Liver (tissue), 9 donors: ENCODE results near the gene IL17A. TPM values are rescaled to one million over a fixed set of nuclear protein-coding genes. Genes with fewer than 3 reads are reported as not detected.

Experiments used
- DNase-seq: peaks from one replicate; pipeline ENCODE4 v3.0.0-alpha.2; 2017; ENCODE audit warnings: low spot score
- H3K27ac ChIP-seq, 2 donors: one replicate each; pipeline ENCODE4 v1.7.0; 2013; ENCODE audit warnings: inconsistent platforms in 2 of 2, low read length in 2 of 2, control low read depth in 1 of 2, low read depth in 1 of 2, mild to moderate bottlenecking in 1 of 2
- H3K27me3 ChIP-seq, 4 donors: one replicate each; pipeline versions ENCODE4 v1.6.1 to v1.7.0; 2013; ENCODE audit warnings: low read length in 3 of 4, inconsistent platforms in 1 of 4, mild to moderate bottlenecking in 1 of 4, moderate library complexity in 1 of 4; ENCODE audit not compliant: control insufficient read depth in 4 of 4, insufficient read depth in 4 of 4
- H3K36me3 ChIP-seq, 4 donors: one replicate each; pipeline versions ENCODE4 v1.6.1 to v1.7.0; 2013; ENCODE audit warnings: low read length in 3 of 4, mild to moderate bottlenecking in 3 of 4, low read depth in 1 of 4, moderate library complexity in 1 of 4; ENCODE audit not compliant: control insufficient read depth in 4 of 4, insufficient read depth in 3 of 4
- H3K4me1 ChIP-seq, 4 donors: one replicate each; pipeline versions ENCODE4 v1.6.1 to v1.7.0; 2013; ENCODE audit warnings: low read length in 3 of 4, mild to moderate bottlenecking in 3 of 4, moderate library complexity in 1 of 4; ENCODE audit not compliant: control insufficient read depth in 4 of 4, insufficient read depth in 4 of 4
- H3K4me3 ChIP-seq, 3 donors: one replicate each; pipeline versions ENCODE4 v1.6.1 to v1.7.0; 2013; ENCODE audit warnings: low read length in 3 of 3, control low read depth in 1 of 3, low read depth in 1 of 3, mild to moderate bottlenecking in 1 of 3
- H3K9ac ChIP-seq, 2 donors: one replicate each; pipeline ENCODE4 v1.7.0; 2013; ENCODE audit warnings: low read length in 2 of 2, mild to moderate bottlenecking in 2 of 2, moderate library complexity in 2 of 2, control low read depth in 1 of 2, low read depth in 1 of 2
- H3K9me3 ChIP-seq, 4 donors: one replicate each; pipeline versions ENCODE4 v1.6.1 to v1.7.0; 2013; ENCODE audit warnings: low read length in 3 of 4; ENCODE audit not compliant: control insufficient read depth in 4 of 4
- ATF3 ChIP-seq: IDR thresholded peaks from 2 replicates; pipeline ENCODE4 v1.6.1; 2016; ENCODE audit warnings: antibody characterized with exemption
- CTCF ChIP-seq: fragments of 150-350 bp; IDR thresholded peaks from 2 replicates; pipeline ENCODE4 v1.5.1; 2017; ENCODE audit warnings: improper control_type of control experiment, low read depth, low read length; ENCODE audit not compliant: missing input control
- EGR1 ChIP-seq, 2 donors: IDR thresholded peaks; 2 replicates each; pipeline ENCODE4 v1.6.1; 2016 to 2018; ENCODE audit warnings: antibody characterized with exemption in 2 of 2, low read depth in 2 of 2
- FOXA1 ChIP-seq: IDR thresholded peaks from 2 replicates; pipeline ENCODE4 v1.6.1; 2016; ENCODE audit warnings: antibody characterized with exemption
- FOXA2 ChIP-seq: IDR thresholded peaks from 2 replicates; pipeline ENCODE4 v1.6.1; 2016; ENCODE audit warnings: antibody characterized with exemption
- HNF4A ChIP-seq, 2 donors: conservative IDR thresholded peaks; 2 replicates each; pipeline ENCODE4 v1.6.1; 2016; ENCODE audit warnings: antibody characterized with exemption in 2 of 2, mild to moderate bottlenecking in 2 of 2
- JUND ChIP-seq, 2 donors: IDR thresholded peaks; 2 replicates each; pipeline ENCODE4 v1.6.1; 2016; ENCODE audit warnings: antibody characterized with exemption in 2 of 2
- NR2F2 ChIP-seq: IDR thresholded peaks from 2 replicates; pipeline ENCODE4 v1.6.1; 2016; ENCODE audit warnings: antibody characterized with exemption
- REST ChIP-seq: IDR thresholded peaks from 2 replicates; pipeline ENCODE4 v1.6.1; 2016; ENCODE audit warnings: antibody characterized with exemption, mild to moderate bottlenecking
- RXRA ChIP-seq, 2 donors: IDR thresholded peaks; 2 replicates each; pipeline ENCODE4 v1.6.1; 2017 to 2018; ENCODE audit warnings: antibody characterized with exemption in 2 of 2, mild to moderate bottlenecking in 1 of 2
- SP1 ChIP-seq: IDR thresholded peaks from 2 replicates; pipeline ENCODE4 v1.6.1; 2018; ENCODE audit warnings: antibody characterized with exemption, mild to moderate bottlenecking
- YY1 ChIP-seq: IDR thresholded peaks from 2 replicates; pipeline ENCODE4 v1.6.1; 2016; ENCODE audit warnings: antibody characterized with exemption, mild to moderate bottlenecking
- WGBS: extraction: QIAGEN DNeasy Blood & Tissue Kit; methylation state at CpG from one replicate; pipeline ENCODE4 v1.1.7; 2013; 5-methylcytosine and 5-hydroxymethylcytosine counted together
- polyA plus RNA-seq, 2 donors: library from polyadenylated mRNA; stranded (reverse) in 1 of 2; unstranded in 1 of 2; fragments of 200-250 nt in 1 of 2; fragments of >200 nt in 1 of 2; fragmentation: Nextera tagmentation in 1 of 2; extraction: Ambion mirVana in 1 of 2; gene quantifications; one replicate each; pipeline versions ENCODE4 v1.2.1 to v1.2.3, GENCODE V29; 2013 to 2015
- total RNA-seq, 2 donors: library from RNA; depleted of rRNA; stranded (reverse); fragments of >200 nt; gene quantifications; one replicate each; pipeline ENCODE4 v1.2.3, GENCODE V29; 2014
- donor health status: healthy.
- donor health status: healthy.
- donor health status: healthy.
- donor health status: healthy.
- donor health status: healthy.

Gene IL17A
- total and polyA plus RNA-seq, 4 donors, result not detected

- DNase-seq, result no peak
- no peak overlapping the region for H3K27ac ChIP-seq
Measured at GRCh38 chr6:52215787-52216186, 29.6 kb downstream of the IL17A start.

GRCh38 chr6:52216932-52217575 lies 30.9 kb downstream of the IL17A start:
- Histone ChIP-seq H3K9me3 (no peaks in the 10 kb centered on the region), H3K4me3 (no peak overlapping the region), H3K9ac (no peak overlapping the region), H3K4me1 (no peaks in the 10 kb centered on the region), H3K27ac (no peak overlapping the region), H3K27me3 (no peaks in the 10 kb centered on the region), H3K36me3 (no peaks in the 10 kb centered on the region)
- WGBS, result 88% methylated on average over 5 of the region's 5 CpGs
- DNase-seq, result no peak
- TF ChIP-seq FOXA1 (no peak), SP1 (no peak), CTCF (no peak), FOXA2 (no peak), EGR1 (IDR thresholded peaks at IDR 0.05; ENCODE audit: low read depth in 2 of 2) (no peak), YY1 (no peak), REST (no peak), JUND (IDR thresholded peaks at IDR 0.05) (no peak), HNF4A (conservative IDR thresholded peaks at IDR 0.05) (no peak)

More at GRCh38 chr6:52215787-52216186, 29.6 kb downstream of the IL17A start:
- Histone ChIP-seq H3K4me1 (no peaks in the 10 kb centered on the region), H3K27me3 (no peaks in the 10 kb centered on the region), H3K4me3 (no peak overlapping the region), H3K36me3 (no peaks in the 10 kb centered on the region), H3K9me3 (no peaks in the 10 kb centered on the region), H3K9ac (no peak overlapping the region)
- TF ChIP-seq NR2F2, result no peak
- TF ChIP-seq ATF3, result no peak
- no peak for TF ChIP-seq RXRA (IDR thresholded peaks at IDR 0.05)
- no peak for TF ChIP-seq YY1
- no peak for TF ChIP-seq FOXA2
- TF ChIP-seq FOXA1, result no peak
- TF ChIP-seq CTCF, result no peak
- no peak for TF ChIP-seq EGR1 (IDR thresholded peaks at IDR 0.05; ENCODE audit: low read depth in 2 of 2)
- no peak for TF ChIP-seq SP1
- TF ChIP-seq REST, result no peak
